Erythroblast (primary cell): ENCODE data around the gene DLL1.

ENCODE experiments used
- GATA1 ChIP-seq: IDR thresholded peaks from 2 replicates; pipeline ENCODE4 v1.6.1; 2011; ENCODE audit warnings: low read depth, mild to moderate bottlenecking, control low read depth, low read length, moderate library complexity
- POLR2A ChIP-seq: IDR thresholded peaks from 2 replicates; pipeline ENCODE4 v1.6.1; 2011; ENCODE audit warnings: mild to moderate bottlenecking, low read length

GRCh38 chr6:170279426-170279825, 11.5 kb downstream of the DLL1 start:
- no peak for TF ChIP-seq POLR2A
- TF ChIP-seq GATA1: no peak
